Measurements from ENCODE around the gene IQGAP3.
A peak's percentile ranks its signal among the peaks of the same experiment; 100 is the strongest.

Gene IQGAP3

GRCh38 chr1:156490401-156491032 lies 81.8 kb downstream of the IQGAP3 start:
- TF ChIP-seq CTCF (IDR thresholded peaks at IDR 0.05; ENCODE audit: low read depth, low read length) = no peak; the same call in 1 of the 2 replicates
- DNase-seq (ENCODE audit: extremely low read depth, low read depth) = no peak

- no peak for TF ChIP-seq CTCF (IDR thresholded peaks at IDR 0.05; ENCODE audit: low read depth, low read length)
- no peak for DNase-seq (ENCODE audit: extremely low read depth, low read depth)
Observed at GRCh38 chr1:156489935-156490293, 82.5 kb downstream of the IQGAP3 start.

- DNase-seq (ENCODE audit: extremely low read depth, low read depth) = no peak
- TF ChIP-seq CTCF (IDR thresholded peaks at IDR 0.05; ENCODE audit: low read depth, low read length) = peak; percentile 21
Observed at GRCh38 chr1:156489166-156489934, 83.0 kb downstream of the IQGAP3 start.

- no peak for DNase-seq (ENCODE audit: extremely low read depth, low read depth)
- TF ChIP-seq CTCF (IDR thresholded peaks at IDR 0.05; ENCODE audit: low read depth, low read length) = no peak
Observed at GRCh38 chr1:156488566-156489165, 83.7 kb downstream of the IQGAP3 start.

- no peak for DNase-seq (ENCODE audit: extremely low read depth, low read depth)
Observed at GRCh38 chr1:156487862-156488261, 84.5 kb downstream of the IQGAP3 start.

GRCh38 chr1:156486421-156487344 lies 85.7 kb downstream of the IQGAP3 start:
- DNase-seq (ENCODE audit: extremely low read depth, low read depth) = no peak
- TF ChIP-seq CTCF (IDR thresholded peaks at IDR 0.05; ENCODE audit: low read depth, low read length) = no peak

More at GRCh38 chr1:156487862-156488261, 84.5 kb downstream of the IQGAP3 start:
- no peak for TF ChIP-seq CTCF (IDR thresholded peaks at IDR 0.05; ENCODE audit: low read depth, low read length)

All from AG09319 (cell line).